Body of pancreas (tissue), 4 donors: ENCODE data around the gene BCR. TPM values are rescaled to one million over a fixed set of nuclear protein-coding genes. Genes with fewer than 3 reads are reported as not detected.
"Not testable (repeated sequence)": the region's sequence is repeated elsewhere in the genome, so short reads cannot be mapped to it uniquely, and the experiment has no call there.

ENCODE experiments used
- ATAC-seq: fragments of 150-250 bp; one replicate; pipeline ENCODE4 v1.9.1; 2016
- DNase-seq, 4 donors: peaks; one replicate each; pipeline ENCODE4 v3.0.0-alpha.2; 2019
- H3K27ac ChIP-seq, 4 donors: fragments of 200-600 bp; sonication (generic); 1 replicate in 3 of 4; 2 replicates in 1 of 4; pipeline versions ENCODE4 v1.5.1 to v1.6.1; 2016 to 2019; ENCODE audit warnings: mild to moderate bottlenecking in 1 of 4, mixed read lengths in 1 of 4, moderate library complexity in 1 of 4
- H3K27me3 ChIP-seq, 2 donors: fragments of 200-600 bp; sonication (generic); one replicate each; pipeline ENCODE4 v1.6.0; 2016; ENCODE audit warnings: mild to moderate bottlenecking in 1 of 2
- H3K36me3 ChIP-seq, 2 donors: fragments of 200-600 bp; sonication (generic); replicated peaks in 1 of 2; 2 replicates each; pipeline ENCODE4 v1.5.1; 2016; ENCODE audit warnings: low read depth in 2 of 2; ENCODE audit not compliant: insufficient read depth in 1 of 2
- H3K4me1 ChIP-seq: fragments of 200-600 bp; sonication (generic); one replicate; pipeline ENCODE4 v1.6.0; 2016
- H3K4me3 ChIP-seq, 2 donors: fragments of 200-600 bp; sonication (generic); 1 replicate in 1 of 2; 2 replicates in 1 of 2; pipeline ENCODE4 v1.5.1; 2016 to 2019
- H3K9me3 ChIP-seq, 3 donors: fragments of 200-600 bp; sonication (generic); 1 replicate in 2 of 3; 2 replicates in 1 of 3; pipeline ENCODE4 v1.5.1; 2016
- CTCF ChIP-seq, 7 experiments: fragments of 450-650 bp in 4 of 7; fragments of 200-600 bp in 3 of 7; sonication (generic) in 3 of 7; IDR thresholded peaks; one replicate each; pipeline ENCODE4 v1.5.1; 2016 to 2019; ENCODE audit warnings: antibody characterized with exemption in 7 of 7
- POLR2A ChIP-seq, 3 donors: fragments of 450-650 bp; IDR thresholded peaks; one replicate each; pipeline ENCODE4 v1.6.1; 2016; ENCODE audit warnings: antibody characterized with exemption in 3 of 3, mild to moderate bottlenecking in 2 of 3
- WGBS, 2 donors: methylation state at CpG; one replicate each; pipeline ENCODE4 v1.1.5; 2017; 5-methylcytosine and 5-hydroxymethylcytosine counted together
- intact Hi-C: fragments of 100-400 bp; cut with DNase I; formaldehyde crosslinking; loops from one replicate; pipeline ENCODE4 v1.15.1; 2023
- total RNA-seq, 2 donors: library from RNA; depleted of rRNA; stranded (reverse); fragments of >200 nt; gene quantifications; one replicate each; pipeline ENCODE4 v1.1.0, GENCODE V29; 2016

Gene BCR
- total RNA-seq, 2 donors from 2014 or later, result 28.3 to 71.2 TPM

- Histone ChIP-seq H3K27me3 (no peaks in the 10 kb centered on the region), H3K9me3 (no peaks in the 10 kb centered on the region), H3K4me3 (no peak overlapping the region), H3K4me1 (no peaks in the 10 kb centered on the region), H3K36me3 (no peaks in the 10 kb centered on the region), H3K27ac (no peak overlapping the region)
- intact Hi-C loops, result no loop called here
- ATAC-seq (no peak), DNase-seq (no peak)
- no peak for TF ChIP-seq CTCF (IDR thresholded peaks at IDR 0.05)
- TF ChIP-seq POLR2A (IDR thresholded peaks at IDR 0.05), result no peak
- 57 to 61% methylated on average over 6 of the region's 6 CpGs for WGBS, 2 donors
These were observed 144.9 kb downstream of the BCR start for GRCh38 chr22:23325183-23325582.

DNA sequence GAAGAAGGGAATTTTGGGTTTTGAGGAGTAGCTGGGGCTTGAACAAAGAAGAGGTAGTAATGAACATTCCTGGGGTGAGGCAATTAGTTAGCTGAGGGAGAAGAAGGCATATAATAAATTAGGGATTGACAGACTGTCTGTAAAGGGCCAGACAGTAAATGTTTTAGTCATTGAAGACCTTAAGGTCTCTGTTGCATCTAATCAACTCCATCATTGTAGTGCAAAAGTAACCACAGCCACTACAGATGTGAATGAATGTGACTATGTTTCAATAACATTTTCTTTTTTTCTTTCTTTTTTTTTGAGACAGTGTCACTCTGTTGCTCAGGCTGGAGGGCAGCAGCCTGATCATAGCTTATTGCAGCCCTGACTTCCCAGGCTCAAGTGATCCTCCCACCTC is 153.5 kb downstream of the BCR start:
- H3K9me3 ChIP-seq, H3K27me3 ChIP-seq, ATAC-seq, DNase-seq, H3K27ac ChIP-seq, H3K4me1 ChIP-seq, H3K4me3 ChIP-seq, intact Hi-C loops, H3K36me3 ChIP-seq: not testable (repeated sequence)

DNA sequence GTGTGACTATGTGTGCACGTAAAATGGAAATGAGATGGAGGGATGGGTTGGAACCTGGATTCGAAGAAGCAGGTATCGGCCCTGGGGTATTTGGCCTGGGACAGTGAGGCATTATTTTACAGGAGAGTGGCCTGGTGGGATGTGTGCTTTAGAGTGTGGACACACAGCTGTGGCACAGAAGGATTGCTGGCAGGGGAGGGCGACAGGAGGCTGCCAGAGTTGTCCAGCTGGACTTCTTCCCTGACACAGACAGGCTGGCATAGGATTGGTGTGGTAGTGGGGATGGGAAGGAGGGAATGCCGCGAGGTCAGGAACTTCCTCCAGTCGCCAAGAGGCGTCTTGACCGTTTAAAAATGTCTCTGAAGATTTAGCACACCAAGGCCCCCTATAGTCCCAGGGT is 157.4 kb downstream of the BCR start:
- DNase-seq, H3K27me3 ChIP-seq, H3K36me3 ChIP-seq, H3K9me3 ChIP-seq, H3K4me3 ChIP-seq, H3K4me1 ChIP-seq, intact Hi-C loops, ATAC-seq, H3K27ac ChIP-seq: not testable (repeated sequence)
- 67 to 92% methylated on average over 3 to 5 of the region's 9 CpGs for WGBS, 2 donors

DNA sequence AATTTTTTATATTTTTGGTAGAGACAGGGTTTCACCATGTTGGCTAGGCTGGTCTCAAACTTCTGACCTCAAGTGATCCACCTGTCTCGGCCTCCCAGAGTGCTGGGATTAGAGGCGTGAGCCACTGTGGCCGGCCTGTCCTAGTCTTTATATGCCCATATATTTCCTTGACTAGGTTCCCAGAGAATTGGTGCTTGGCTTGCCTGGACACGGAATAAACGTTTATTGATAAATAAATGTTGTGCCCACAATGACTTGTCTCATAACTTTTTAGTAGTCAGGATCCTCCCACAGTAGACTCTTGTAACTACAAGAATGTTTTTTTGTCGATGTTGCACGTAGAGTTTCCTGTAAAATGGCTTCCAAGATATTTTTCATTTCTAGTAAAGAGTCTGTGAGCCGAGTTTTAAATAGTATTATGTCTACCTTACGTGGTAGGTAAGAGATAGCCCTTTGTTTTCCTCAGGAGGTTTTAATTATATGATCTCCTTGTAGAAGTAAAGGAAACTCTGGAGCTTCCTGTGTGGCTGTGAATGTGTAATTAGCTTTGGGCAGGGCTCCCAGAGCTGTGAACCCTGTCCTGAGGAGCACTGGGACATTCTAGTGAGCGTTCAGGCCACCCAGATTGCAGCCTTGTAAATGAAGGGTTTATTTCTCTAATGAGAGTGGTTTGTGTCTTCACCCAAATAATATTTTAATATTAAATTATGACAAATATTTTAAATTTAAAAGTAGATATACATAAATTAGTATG is 161.8 kb downstream of the BCR start:
- H3K27me3 ChIP-seq, H3K4me3 ChIP-seq, H3K36me3 ChIP-seq, DNase-seq, H3K9me3 ChIP-seq, H3K27ac ChIP-seq, H3K4me1 ChIP-seq, ATAC-seq, intact Hi-C loops: not testable (repeated sequence)
- WGBS, 2 donors, result 78 to 81% methylated on average over 10 of the region's 10 CpGs

- TF ChIP-seq POLR2A (IDR thresholded peaks at IDR 0.05) (no peak), CTCF (IDR thresholded peaks at IDR 0.05) (no peak)
- Histone ChIP-seq H3K27me3 (no peaks in the 10 kb centered on the region), H3K4me1 (no peaks in the 10 kb centered on the region), H3K9me3 (no peaks in the 10 kb centered on the region), H3K4me3 (no peak overlapping the region), H3K36me3 (no peaks in the 10 kb centered on the region), H3K27ac (no peak overlapping the region)
- no peak for ATAC-seq
- 41 to 53% methylated on average over 1 of the region's 1 CpG for WGBS, 2 donors
- no peak for DNase-seq
- intact Hi-C loops, result no loop called here
These were observed 171.0 kb downstream of the BCR start for GRCh38 chr22:23351321-23351720.

- H3K27ac ChIP-seq, result no peak overlapping the region
- no peaks in the 10 kb centered on the region for H3K27me3 ChIP-seq
- H3K4me3 ChIP-seq, result no peak overlapping the region
- H3K9me3 ChIP-seq, result no peaks in the 10 kb centered on the region
- intact Hi-C loops, result no loop called here
- ATAC-seq (no peak), DNase-seq (no peak)
- WGBS, 2 donors, result 89 to 95% methylated on average over 1 of the region's 1 CpG
- no peaks in the 10 kb centered on the region for H3K36me3 ChIP-seq
- H3K4me1 ChIP-seq, result no peaks in the 10 kb centered on the region
- TF ChIP-seq POLR2A (IDR thresholded peaks at IDR 0.05) (no peak), CTCF (IDR thresholded peaks at IDR 0.05) (no peak)
These were observed 172.7 kb downstream of the BCR start for GRCh38 chr22:23353004-23353403.
